Gastroesophageal sphincter (tissue), 3 donors: ENCODE data around the gene MEGF6.

Experiments used
- EP300 ChIP-seq: sonication (generic); formaldehyde crosslinking; IDR thresholded peaks from one replicate; pipeline ENCODE4 v1.6.1; 2017; ENCODE audit warnings: antibody characterized with exemption, mild to moderate bottlenecking
- POLR2A ChIP-seq, 2 donors: fragments of 450-650 bp; IDR thresholded peaks; one replicate each; pipeline ENCODE4 v1.6.1; 2017; ENCODE audit warnings: antibody characterized with exemption in 2 of 2, mild to moderate bottlenecking in 2 of 2, moderate library complexity in 1 of 2
- POLR2AphosphoS5 ChIP-seq: sonication (generic); formaldehyde crosslinking; IDR thresholded peaks from one replicate; pipeline ENCODE4 v1.6.1; 2017; ENCODE audit warnings: antibody characterized with exemption
- TF ChIP-seq, protein P1 (sequence below), 4 experiments: fragments of 200-600 bp in 2 of 4; fragments of 450-650 bp in 2 of 4; sonication (generic) in 1 of 4; IDR thresholded peaks; one replicate each; pipeline ENCODE4 v1.5.1; 2017 to 2019; ENCODE audit warnings: antibody characterized with exemption in 4 of 4, mild to moderate bottlenecking in 2 of 4, moderate library complexity in 2 of 4

DNA sequence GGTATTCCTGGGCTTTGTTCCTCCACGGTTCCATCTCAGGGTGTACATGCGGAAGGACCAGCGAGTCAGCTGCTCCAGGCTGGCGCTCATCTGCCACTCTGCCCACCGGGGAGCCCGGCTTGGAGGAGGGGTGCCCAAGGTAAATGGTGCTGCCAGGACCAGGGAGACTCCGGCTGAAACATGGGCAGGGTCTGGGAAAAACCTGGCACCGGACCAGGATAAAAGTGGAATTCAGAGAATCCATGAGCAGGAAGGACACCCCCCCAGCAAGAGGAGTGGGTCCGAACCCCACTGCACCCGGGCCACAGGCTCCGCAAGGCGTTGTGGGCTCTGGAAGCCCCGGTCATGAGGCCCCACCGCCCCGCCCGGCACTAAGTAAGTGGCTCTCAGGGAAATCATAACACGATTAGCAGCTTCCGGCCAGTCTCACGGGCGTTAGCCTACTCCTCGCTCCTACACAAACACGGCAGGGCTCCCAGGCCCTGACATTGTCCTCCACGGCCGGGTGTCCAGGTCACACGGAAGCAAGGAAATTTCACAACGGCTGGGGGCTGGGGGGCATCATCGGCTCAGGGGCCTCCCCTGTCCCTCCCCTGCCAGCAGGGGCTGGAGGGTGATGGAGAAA lies 21.1 kb downstream of the MEGF6 start:
- TF ChIP-seq, protein P1, sequence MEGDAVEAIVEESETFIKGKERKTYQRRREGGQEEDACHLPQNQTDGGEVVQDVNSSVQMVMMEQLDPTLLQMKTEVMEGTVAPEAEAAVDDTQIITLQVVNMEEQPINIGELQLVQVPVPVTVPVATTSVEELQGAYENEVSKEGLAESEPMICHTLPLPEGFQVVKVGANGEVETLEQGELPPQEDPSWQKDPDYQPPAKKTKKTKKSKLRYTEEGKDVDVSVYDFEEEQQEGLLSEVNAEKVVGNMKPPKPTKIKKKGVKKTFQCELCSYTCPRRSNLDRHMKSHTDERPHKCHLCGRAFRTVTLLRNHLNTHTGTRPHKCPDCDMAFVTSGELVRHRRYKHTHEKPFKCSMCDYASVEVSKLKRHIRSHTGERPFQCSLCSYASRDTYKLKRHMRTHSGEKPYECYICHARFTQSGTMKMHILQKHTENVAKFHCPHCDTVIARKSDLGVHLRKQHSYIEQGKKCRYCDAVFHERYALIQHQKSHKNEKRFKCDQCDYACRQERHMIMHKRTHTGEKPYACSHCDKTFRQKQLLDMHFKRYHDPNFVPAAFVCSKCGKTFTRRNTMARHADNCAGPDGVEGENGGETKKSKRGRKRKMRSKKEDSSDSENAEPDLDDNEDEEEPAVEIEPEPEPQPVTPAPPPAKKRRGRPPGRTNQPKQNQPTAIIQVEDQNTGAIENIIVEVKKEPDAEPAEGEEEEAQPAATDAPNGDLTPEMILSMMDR (IDR thresholded peaks at IDR 0.05): no peak
- no peak for TF ChIP-seq POLR2A (IDR thresholded peaks at IDR 0.05)
- no peak for TF ChIP-seq EP300
- no peak for TF ChIP-seq POLR2AphosphoS5
